HG03060 (cell line): ENCODE data around the gene PPM1F.
"Not testable (repeated sequence)": the region's sequence is repeated elsewhere in the genome, so short reads cannot be mapped to it uniquely, and the experiment has no call there.

Source experiments
- ATAC-seq: cut with Tn5 transposase; IDR thresholded peaks from one replicate; pipeline ENCODE4 v1.9.1; 2021; ENCODE audit warnings: low read depth, moderate number of reproducible peaks; ENCODE audit not compliant: unreplicated experiment

Gene PPM1F

DNA sequence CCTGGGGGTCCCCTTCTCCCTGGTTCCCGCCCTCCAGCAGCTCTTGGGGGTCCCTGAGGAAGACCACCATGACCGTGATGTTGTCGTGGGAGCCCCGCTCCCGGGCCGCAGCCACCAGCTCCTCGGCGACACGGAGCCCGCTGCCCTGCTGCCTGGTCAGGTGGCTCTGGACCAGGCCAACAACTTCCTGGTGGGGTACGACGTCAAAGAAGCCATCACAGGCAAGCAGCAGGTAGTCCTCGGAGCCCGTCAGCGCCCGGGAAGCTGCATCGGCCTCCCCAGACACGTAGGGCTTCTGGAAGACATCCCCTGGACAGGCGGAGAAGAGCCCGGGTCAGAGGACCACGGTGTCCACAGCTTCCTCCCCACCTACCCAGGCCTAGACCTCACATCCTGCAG, 29.5 kb downstream of the PPM1F start:
- ATAC-seq: no peak

GRCh38 chr22:21922370-21923162, 30.1 kb downstream of the PPM1F start:
- ATAC-seq: no peak

DNA sequence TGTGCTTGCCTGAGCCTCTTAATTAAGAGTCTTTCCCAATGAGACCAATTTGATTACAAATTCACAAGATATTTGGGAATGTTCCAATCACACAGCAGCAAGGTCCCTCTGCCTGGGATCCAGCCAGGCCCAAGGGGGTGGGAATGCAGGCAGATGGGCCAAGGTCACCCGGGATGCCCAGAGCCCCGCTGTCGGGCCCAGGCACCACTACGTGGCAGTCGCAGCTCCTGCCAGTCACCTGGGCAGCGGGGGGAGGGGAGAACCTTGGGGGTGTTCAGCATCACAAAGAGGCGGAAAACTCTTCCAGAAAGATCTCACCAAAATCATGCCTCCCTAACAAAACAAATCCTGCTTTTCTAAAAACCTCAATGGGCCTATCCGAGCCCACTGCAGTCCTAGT, 30.9 kb downstream of the PPM1F start:
- ATAC-seq: no peak

- no peak for ATAC-seq
These were observed 31.4 kb downstream of the PPM1F start for GRCh38 chr22:21921184-21921721.

DNA sequence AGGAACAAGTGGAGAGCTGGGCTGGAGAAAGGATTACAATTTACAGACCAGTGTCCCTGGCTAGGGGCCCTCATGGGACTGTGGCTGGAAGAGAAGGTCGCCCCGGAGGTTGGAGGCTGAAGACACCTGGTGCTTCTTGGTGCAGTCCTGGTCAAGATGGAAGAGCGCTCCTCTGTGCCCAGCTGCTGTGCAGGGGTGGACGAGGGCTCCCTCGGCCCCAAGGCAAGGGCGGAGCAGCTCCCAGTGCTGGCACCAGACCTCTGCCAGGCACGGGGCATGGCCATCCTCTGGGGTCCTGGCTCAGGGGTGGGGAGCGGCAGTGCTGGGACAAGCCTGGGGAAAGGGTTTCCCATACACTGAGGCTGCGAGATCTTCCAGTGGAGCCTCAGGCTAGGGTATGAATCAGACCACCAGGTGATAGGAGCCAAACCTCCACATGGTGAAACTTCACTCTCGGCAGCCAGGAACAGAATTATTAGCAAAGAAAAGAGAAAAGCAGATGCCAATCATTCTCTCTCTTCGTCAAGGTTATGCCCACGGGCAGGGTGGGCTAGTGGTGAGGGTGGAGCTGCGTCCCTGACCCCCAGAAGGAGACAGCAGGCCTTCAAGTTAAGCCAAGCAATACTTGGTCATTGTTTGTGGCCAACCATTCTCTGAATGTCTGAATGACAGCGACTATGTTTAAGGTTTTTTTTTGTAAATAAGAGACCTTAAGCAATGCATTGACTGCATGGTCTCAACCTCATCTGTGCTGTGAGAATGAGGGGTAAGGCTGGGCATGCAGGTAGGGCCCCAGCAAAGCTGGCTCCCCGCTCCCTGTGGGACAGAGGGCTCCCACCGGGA, 32.1 kb downstream of the PPM1F start:
- no peak for ATAC-seq

- no peak for ATAC-seq
These were observed 32.9 kb downstream of the PPM1F start for GRCh38 chr22:21919526-21920307.

GRCh38 chr22:21918466-21919185, 34.0 kb downstream of the PPM1F start:
- ATAC-seq: no peak

GRCh38 chr22:21917959-21918261, 34.7 kb downstream of the PPM1F start:
- ATAC-seq: no peak

DNA sequence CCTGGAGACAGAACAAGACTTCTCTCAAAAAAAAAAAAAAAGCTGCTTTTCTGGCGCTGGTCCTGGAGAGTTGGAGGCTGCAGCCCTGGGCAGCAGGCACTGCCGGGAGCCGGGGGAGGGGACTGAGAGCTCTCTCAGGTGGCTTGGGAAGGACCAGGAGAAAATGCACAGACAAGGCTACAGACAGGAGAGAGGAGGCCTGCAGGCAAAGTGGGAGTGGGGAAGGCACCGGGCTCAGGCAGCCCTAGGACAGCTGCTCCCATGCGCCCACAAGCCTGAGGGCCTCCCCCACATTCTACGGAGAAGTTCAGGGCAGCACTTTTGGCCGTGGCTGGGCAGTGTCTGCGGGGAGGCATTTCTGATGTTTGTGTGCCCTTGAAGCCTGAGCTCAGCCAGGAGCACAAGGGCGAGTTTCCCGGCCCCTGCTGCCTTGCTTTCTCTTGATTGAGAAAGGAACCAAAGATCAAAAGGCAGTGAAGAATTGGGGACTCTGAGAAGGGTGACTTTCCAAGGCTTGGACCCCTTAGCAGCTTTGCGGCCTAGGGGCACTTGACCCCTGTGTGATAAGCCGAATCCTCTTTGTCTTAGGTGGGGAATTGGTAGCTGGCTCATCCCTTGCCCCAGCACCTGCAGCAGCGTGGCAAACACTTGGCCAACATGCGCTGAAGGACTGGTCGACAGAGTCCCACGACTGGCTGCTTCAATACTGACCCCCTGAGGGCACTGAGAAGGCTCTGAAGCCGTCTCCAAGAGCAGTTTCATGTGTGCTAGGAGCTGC, 35.3 kb downstream of the PPM1F start:
- no peak for ATAC-seq

DNA sequence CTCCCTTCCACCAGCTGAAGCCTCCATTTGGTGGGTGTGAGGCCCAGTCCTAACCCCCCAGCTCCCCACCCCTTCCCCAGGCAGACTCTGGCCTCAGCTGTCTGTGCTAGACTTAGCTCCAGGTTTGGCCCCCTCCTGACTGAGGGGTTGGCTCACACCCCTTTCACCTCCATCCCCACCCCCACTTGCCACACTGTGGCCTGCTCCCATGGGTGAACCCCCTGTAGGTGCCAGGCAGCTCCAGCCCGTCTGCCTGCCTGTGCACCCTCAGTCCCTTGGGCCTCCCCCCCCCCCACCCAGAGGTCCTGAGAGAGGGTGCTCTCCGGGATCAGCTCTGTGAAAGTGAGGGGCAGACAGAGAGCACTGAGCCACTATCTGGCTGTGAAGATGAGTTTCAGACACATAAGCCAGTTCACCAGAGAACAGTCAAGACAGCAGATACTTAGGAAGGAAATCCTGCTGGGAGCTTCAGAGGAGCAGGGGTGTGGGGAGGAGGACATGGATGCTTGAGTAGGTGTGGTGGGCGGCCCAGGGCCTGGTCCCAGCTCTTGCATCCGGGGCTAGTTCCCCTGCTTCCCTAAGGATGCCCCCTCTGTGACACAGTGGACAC, 36.2 kb downstream of the PPM1F start:
- ATAC-seq: no peak

DNA sequence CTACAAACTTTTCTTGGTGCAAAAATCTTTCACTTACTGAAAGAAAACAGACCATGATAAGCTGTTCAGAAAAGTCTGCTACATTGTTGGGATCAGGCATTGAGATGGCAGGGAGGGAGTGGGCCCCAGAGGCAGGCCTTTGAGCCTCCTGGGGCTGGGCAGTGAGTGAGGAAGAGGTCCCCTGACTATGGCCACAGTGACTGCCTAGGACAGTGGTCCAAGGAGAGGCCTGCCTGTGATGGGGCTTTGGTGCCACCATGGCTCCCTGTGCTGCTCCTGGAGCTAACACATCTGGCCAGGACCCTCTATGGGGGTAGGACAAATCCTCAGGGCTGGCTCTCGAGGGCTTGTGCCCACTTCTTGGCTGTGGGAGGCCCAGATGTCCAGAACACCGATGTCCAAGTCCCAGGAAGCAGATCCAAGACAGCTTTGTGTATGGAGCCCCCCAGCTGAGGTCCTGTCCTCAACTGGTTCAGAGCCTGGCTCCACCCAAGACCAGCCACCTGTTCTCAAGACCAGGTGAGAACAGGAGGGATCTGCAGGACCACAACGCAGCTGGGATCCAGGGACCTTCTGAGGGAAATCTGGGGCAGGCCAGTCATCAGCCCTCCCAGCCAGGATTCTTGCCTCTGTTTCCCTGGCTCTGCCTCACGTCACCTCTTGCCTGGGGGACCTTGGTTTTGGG, 36.9 kb downstream of the PPM1F start:
- ATAC-seq: no peak

GRCh38 chr22:21914033-21914642, 38.5 kb downstream of the PPM1F start:
- ATAC-seq: not testable (repeated sequence)

- not testable (repeated sequence) for ATAC-seq
These were observed 42.3 kb downstream of the PPM1F start for GRCh38 chr22:21910367-21910766.

GRCh38 chr22:21909871-21910270, 42.8 kb downstream of the PPM1F start:
- ATAC-seq: no peak

DNA sequence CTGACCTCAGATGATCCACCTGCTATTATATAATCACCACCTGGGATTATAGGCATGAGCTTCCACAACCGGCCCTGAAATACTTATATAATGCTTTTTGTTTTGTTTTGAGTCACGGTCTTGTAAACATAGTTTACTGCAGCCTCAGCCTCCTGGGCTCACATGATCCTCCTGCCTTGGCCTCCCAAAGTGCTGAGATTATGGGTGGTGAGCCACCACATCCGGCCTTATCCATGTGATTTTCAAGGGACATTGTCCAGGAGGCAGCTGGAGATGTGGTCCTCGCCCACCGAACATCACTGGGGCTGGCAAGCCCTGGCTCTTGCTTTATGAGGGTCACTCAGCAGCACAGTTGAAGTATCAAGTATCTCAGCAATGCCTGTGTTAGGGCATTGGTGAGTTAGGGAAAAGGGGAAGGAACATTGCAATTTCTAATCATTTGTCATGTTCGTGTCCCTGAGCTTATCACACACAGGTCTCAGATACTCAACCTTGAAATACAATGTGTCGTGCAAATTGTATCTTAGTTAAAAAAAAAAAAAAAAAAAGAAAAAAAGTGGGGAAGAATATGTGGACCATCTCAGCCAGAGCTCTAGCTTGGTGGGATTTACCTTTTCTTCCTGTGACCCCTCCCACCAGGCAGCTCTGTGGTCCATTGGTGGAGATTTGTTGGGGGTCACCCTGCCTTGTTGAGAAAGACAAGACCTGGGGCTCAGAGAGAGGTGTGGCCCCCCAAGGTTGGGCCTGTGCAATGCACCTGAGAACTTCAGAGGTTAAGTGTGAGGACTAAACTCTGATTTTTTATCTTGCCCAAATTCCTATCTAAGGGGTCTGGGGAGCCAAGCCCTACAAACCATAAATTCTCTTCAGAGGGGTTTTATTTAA, 44.8 kb downstream of the PPM1F start:
- no peak for ATAC-seq

- not testable (repeated sequence) for ATAC-seq
These were observed 47.4 kb downstream of the PPM1F start for GRCh38 chr22:21905234-21905633.

DNA sequence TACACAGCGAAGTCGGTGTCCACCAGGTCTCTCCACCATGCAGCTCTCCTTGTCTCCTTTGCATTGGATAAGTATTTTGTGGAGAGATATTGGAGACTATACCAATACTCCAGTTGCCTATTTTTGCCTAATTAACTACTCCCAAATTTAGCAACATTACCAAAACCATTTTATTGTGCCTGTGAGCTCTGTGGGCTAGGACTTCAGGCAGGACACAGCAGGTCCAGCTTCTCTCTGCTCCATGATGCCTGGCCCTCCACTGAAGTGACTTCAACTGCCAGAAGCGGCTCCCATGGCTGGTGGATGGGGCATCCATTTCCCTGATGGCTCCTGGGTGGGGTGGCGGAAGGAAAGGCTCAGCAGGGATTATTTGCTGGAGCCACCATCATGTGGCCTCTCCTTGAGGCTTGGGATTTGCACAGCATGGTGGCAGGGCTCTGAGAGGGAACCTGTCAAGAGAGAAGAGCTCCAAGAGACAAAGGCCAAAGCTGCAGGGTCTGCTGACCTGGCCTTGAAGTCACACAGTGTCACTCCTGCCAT, 48.3 kb downstream of the PPM1F start:
- ATAC-seq: no peak
